Measurements from ENCODE around the gene PLAGL2. TPM values are rescaled to one million over a fixed set of nuclear protein-coding genes. Genes with fewer than 3 reads are reported as not detected.

PLAGL2 gene
- total and polyA plus RNA-seq, 2 donors from 2014 or later, result 3.8 to 9.2 TPM

DNA sequence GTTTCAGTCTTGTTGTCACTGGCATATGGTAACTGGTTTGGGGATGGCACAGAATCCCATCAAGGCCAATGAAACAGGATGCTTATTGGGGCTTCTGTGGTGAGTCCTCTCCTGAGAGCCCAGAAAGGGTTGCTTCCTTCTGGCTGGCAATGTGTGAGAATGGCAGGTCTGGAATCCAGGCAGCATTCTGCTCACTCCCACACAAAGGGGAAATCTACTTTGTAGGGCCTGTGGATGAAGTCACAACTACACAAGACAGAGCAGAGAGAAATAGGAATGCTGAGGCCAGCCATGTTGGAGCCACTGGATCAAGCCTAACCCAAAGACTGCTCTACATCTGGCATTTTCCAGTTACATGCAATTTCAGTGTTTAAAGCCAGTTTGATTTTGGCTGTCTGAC lies 15.7 kb downstream of the PLAGL2 start:
- Histone ChIP-seq H3K27ac (ENCODE audit: low read depth in 2 of 2, low read length in 2 of 2) (no peak overlapping the region), H3K27me3 (ENCODE audit: control insufficient read depth, insufficient read depth, low read length) (no peaks in the 10 kb centered on the region), H3K9ac (ENCODE audit: low read length in 3 of 3) (no peak overlapping the region), H3K4me3 (ENCODE audit: low read length in 3 of 3) (no peak overlapping the region), H3K9me3 (ENCODE audit: control insufficient read depth in 2 of 3, insufficient read depth in 1 of 3, low read length in 3 of 3) (no peaks in the 10 kb centered on the region), H3K36me3 (ENCODE audit: control insufficient read depth in 2 of 3, insufficient read depth in 3 of 3, low read length in 3 of 3) (peaks cover 3 to 15% (median 10%) of the 10 kb centered on the region in 3 donors), H3K4me1 (ENCODE audit: control insufficient read depth in 2 of 3, insufficient read depth in 2 of 3, low read depth in 1 of 3, low read length in 3 of 3) (peaks cover 0 to 22% (median 5%) of the 10 kb centered on the region in 3 donors)
- DNase-seq (no peak), FAIRE-seq (no peak)
- intact Hi-C loops (cut with DNase I), result no loop called here
- TF ChIP-seq, protein P1, sequence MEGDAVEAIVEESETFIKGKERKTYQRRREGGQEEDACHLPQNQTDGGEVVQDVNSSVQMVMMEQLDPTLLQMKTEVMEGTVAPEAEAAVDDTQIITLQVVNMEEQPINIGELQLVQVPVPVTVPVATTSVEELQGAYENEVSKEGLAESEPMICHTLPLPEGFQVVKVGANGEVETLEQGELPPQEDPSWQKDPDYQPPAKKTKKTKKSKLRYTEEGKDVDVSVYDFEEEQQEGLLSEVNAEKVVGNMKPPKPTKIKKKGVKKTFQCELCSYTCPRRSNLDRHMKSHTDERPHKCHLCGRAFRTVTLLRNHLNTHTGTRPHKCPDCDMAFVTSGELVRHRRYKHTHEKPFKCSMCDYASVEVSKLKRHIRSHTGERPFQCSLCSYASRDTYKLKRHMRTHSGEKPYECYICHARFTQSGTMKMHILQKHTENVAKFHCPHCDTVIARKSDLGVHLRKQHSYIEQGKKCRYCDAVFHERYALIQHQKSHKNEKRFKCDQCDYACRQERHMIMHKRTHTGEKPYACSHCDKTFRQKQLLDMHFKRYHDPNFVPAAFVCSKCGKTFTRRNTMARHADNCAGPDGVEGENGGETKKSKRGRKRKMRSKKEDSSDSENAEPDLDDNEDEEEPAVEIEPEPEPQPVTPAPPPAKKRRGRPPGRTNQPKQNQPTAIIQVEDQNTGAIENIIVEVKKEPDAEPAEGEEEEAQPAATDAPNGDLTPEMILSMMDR (IDR thresholded peaks at IDR 0.05; ENCODE audit: borderline replicate concordance, extremely low read depth, insufficient read depth), result no peak

DNA sequence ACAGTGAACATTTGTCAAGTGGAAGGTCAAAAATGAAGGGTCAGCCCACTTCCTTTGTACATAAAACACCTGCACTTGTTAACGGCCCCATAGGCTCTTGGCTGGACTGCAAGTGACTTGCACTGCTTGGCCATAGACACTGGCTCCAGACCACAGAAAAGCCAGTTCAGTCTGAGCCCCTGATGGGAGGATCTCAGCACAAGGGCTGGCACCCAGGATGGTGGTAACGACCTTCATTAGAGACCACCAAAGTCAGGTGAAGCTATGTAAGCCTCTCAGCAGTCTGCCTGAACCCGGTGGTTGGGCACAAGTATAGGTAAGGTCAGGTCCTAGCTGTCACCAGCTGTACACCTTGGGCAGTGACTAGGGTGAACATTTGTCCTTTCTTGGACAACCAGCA lies 16.1 kb downstream of the PLAGL2 start:
- H3K4me1 ChIP-seq (ENCODE audit: control insufficient read depth in 2 of 3, insufficient read depth in 2 of 3, low read depth in 1 of 3, low read length in 3 of 3), result peaks cover 0 to 22% (median 6%) of the 10 kb centered on the region in 3 donors
- H3K27ac ChIP-seq (ENCODE audit: low read depth in 2 of 2, low read length in 2 of 2), result no peak overlapping the region
- no peak for DNase-seq

DNA sequence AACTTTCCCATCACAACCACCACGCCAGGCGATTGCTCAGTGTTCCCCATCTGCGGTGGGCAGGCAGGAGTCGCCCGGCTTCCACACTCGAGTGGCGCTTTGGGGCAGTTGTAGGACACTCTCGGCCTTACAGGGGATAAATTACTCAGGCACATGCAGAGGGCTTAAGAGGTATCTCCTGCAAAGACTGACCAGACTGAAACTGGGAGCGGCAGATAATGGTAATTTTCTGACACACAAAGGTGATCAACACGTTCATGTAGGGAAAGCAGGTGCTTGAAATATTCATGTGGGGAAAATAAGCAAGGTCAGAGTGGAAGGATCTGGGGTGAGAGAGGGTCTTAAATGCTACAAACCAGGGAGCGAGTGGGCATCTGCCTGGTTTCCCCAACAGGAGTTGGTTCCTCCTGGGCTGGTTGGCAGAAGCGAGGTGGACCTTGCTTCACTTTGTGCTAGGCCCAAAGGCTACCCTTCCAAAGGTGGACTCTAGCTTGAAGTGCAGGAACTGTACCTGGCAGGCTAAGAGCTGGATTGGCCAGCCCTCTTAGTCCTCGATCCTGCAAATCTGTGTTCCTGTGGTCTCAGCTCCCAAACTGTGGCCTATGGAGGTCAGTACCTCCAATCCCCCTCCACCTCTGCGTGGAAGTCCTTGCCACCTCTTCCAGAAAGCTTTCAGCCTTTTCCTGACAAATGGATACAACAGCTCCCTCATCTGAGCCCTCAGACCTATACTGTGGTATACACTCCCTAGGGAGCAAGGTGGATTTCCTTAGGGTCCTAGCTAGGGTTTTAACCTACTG lies 16.7 kb downstream of the PLAGL2 start:
- intact Hi-C loops (cut with DNase I), result no loop called here
- peak overlapping the region; percentile 2 to 63 for H3K27ac ChIP-seq (ENCODE audit: low read depth in 2 of 2, low read length in 2 of 2)
- H3K4me3 ChIP-seq (ENCODE audit: low read length in 3 of 3), result peak overlapping the region; percentile 44 to 60 (median 54)
- H3K4me1 ChIP-seq (ENCODE audit: control insufficient read depth in 2 of 3, insufficient read depth in 2 of 3, low read depth in 1 of 3, low read length in 3 of 3), result peaks cover 0 to 22% (median 9%) of the 10 kb centered on the region in 3 donors
- FAIRE-seq, result no peak
- peaks cover 3 to 14% (median 8%) of the 10 kb centered on the region in 3 donors for H3K36me3 ChIP-seq (ENCODE audit: control insufficient read depth in 2 of 3, insufficient read depth in 3 of 3, low read length in 3 of 3)
- TF ChIP-seq, protein P1 (IDR thresholded peaks at IDR 0.05; ENCODE audit: borderline replicate concordance, extremely low read depth, insufficient read depth), result no peak
- peak overlapping the region in 2 of 3 donors; percentile 30 to 59 for H3K9ac ChIP-seq (ENCODE audit: low read length in 3 of 3)
- H3K27me3 ChIP-seq (ENCODE audit: control insufficient read depth, insufficient read depth, low read length), result no peaks in the 10 kb centered on the region
- DNase-seq, result peak in 1 of 5 donors; percentile 22
- no peaks in the 10 kb centered on the region for H3K9me3 ChIP-seq (ENCODE audit: control insufficient read depth in 2 of 3, insufficient read depth in 1 of 3, low read length in 3 of 3)

More for the DNA sequence above, 16.1 kb downstream of the PLAGL2 start:
- no peak overlapping the region for H3K4me3 ChIP-seq (ENCODE audit: low read length in 3 of 3)
- H3K36me3 ChIP-seq (ENCODE audit: control insufficient read depth in 2 of 3, insufficient read depth in 3 of 3, low read length in 3 of 3), result peaks cover 3 to 15% (median 9%) of the 10 kb centered on the region in 3 donors
- FAIRE-seq, result no peak
- TF ChIP-seq, protein P1 (IDR thresholded peaks at IDR 0.05; ENCODE audit: borderline replicate concordance, extremely low read depth, insufficient read depth), result no peak
- intact Hi-C loops (cut with DNase I), result no loop called here
- no peaks in the 10 kb centered on the region for H3K9me3 ChIP-seq (ENCODE audit: control insufficient read depth in 2 of 3, insufficient read depth in 1 of 3, low read length in 3 of 3)
- no peaks in the 10 kb centered on the region for H3K27me3 ChIP-seq (ENCODE audit: control insufficient read depth, insufficient read depth, low read length)
- no peak overlapping the region for H3K9ac ChIP-seq (ENCODE audit: low read length in 3 of 3)
